GM21529 (cell line): Measurements from ENCODE around the gene NLK.
"Not testable (repeated sequence)": the region's sequence is repeated elsewhere in the genome, so short reads cannot be mapped to it uniquely, and the experiment has no call there.

Experiments used
- ATAC-seq: cut with Tn5 transposase; IDR thresholded peaks from one replicate; pipeline ENCODE4 v1.9.1; 2021; ENCODE audit not compliant: unreplicated experiment

Gene NLK

DNA sequence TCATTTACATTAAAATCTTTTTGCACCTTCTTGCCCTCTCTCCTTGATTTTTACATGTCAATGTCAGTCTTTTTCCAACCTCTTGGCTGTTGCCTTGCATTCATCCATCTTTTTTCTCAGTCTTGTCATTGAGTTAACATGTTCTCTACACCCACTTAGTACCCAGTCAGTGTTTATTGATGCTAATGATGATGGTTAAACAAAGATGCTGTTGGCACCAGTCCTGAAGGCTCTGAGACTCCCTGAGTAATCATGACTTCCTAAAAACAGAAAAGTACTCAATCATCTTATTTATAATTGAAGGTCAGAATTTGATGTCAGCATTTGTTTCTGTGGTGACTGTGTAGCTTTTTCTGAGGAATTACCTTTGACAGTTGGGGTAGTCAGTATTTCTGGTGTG lies 104.5 kb downstream of the NLK start:
- no peak for ATAC-seq

DNA sequence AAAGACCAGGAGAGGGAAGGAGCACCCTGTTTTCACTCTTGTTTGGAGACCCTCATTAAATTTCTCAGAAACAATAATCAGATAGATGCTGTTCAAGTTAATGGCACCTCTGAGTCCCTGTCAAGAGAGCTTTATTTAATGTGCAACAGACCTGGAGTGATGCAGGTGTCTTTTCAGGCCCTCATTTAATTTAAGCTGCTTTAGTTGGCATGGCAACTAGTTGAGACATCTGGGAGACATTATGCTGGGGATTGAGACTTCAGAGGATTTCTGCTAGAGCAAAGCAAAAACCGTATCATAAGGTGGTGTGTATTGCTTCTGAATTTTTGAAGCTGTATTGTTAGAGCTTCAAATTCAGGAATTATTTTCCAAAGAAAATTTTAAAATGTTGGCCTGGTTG lies 108.5 kb downstream of the NLK start:
- no peak for ATAC-seq

DNA sequence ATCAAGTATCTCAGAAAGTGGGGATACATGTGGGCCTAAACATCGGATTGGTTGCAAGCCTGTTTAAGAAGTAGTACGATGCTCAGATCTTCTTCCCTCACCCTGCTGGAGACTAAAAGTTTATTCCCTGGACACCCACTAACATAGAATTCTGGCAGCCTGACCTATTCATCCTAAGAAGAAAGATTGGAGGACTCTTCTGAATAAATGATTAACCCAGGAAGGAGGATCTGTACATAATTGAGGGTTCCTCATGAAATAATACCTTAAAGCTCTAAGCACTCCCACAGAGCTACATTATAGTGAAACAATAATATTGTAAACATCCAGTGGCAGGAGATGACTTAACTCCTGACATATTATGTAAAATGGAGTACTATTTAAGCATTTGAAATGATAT lies 111.7 kb downstream of the NLK start:
- ATAC-seq: no peak

DNA sequence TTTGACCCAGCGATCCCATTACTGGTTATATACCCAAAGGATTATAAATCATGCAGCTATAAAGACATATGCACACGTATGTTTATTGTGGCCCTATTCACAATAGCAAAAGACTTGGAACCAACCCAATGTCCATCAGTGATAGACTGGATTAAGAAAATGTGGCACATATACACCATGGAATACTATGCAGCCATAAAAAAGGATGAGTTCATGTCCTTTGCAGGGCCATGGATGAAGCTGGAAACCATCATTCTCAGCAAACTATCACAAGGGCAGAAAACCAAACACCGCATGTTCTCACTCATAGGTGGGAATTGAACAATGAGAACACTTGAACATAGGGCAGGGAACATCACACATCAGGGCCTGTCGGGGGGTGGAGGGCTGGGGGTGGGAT lies 112.9 kb downstream of the NLK start:
- ATAC-seq: not testable (repeated sequence)

DNA sequence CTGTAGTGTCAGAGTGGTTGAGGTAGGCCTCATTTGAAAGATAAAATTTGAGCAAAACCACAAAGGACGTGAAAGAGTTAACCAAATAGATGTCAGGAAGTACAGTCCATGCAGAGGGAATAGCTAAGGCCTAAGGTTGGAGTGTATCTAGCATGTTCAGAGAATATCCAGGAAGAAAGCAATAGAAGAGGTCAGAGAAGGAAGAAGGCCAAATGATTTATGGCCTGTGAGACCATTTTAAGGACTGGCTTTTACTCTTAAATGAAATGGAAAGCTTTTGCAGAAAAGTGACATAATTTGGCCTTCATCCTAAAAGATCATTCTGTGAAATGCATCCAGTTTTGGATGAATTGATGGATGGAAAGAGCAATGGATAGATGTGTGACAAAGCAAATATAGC lies 116.5 kb downstream of the NLK start:
- ATAC-seq: no peak

DNA sequence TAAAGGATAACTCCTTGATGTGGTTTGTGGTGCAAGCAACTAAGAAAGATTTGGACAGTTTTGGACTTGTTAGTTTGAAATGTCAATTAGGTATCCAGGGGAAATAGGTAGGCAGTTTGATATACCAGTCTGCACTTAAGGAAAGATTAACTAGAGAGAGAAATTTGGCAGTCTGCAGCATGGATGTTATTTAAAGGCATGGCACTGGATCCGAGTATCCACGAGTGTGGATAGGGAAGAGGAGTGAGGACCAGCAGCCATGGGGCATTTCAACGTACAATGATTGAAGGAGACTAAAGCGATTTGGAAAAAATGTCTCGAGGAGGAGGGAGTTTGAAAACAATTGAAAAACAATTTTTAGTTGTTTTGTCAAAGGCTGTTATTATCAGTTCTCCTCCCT lies 117.4 kb downstream of the NLK start:
- ATAC-seq: no peak

DNA sequence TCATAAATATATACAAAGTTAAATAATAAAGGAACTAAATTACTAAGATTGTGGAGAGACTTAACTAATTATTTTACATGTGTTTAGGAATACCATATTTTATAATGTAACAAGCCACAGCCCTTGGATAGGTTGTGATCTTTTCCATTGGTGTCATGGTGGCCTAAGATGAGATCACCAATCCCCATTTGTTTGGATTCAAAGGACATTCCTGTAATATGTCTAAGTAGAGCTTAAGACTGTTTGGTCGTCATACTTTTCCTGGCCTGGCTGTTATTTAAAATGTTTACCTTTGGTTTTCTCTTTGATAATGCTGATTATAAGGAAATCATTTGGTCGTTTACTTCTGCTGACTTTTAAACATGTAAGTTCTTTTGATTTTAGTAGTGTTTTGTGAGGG lies 118.1 kb downstream of the NLK start:
- no peak for ATAC-seq

DNA sequence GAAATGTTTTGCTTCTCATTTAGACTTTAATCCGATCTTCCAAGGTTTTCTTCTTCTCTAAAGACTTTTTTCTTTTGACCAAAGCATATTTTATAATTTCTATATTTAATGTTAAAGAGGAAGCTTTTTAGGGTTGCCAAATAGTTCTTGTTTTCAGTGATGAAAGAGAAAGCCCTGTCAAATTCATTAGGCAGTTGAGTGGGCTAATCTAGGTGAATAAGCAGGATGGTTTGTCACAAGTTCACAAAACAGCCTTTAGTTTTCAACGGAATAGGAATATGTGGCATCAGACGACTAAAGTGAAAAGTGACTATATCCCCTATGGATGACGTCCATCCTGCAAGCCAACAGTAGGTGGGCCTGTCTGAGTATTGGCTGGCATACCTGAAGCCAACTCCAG lies 118.8 kb downstream of the NLK start:
- ATAC-seq: no peak

DNA sequence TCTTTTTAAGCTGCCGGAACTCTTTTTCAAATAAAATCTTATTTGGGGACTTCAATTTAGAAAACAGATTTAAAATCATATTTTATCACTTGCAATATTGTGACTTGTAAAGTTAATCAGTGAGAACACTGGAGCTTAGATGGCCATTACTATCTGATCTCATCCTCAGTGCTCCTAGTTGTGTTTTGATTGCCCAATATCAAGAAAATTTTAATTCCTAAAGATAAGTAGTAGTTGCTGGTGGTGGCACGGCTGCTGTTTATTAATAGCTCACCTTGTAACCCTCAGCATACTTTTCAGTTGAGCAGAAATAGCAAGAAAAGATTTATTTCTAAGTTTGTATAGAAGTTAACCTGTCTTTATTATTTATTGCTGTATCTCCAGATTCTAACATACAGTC lies 124.0 kb downstream of the NLK start:
- no peak for ATAC-seq

DNA sequence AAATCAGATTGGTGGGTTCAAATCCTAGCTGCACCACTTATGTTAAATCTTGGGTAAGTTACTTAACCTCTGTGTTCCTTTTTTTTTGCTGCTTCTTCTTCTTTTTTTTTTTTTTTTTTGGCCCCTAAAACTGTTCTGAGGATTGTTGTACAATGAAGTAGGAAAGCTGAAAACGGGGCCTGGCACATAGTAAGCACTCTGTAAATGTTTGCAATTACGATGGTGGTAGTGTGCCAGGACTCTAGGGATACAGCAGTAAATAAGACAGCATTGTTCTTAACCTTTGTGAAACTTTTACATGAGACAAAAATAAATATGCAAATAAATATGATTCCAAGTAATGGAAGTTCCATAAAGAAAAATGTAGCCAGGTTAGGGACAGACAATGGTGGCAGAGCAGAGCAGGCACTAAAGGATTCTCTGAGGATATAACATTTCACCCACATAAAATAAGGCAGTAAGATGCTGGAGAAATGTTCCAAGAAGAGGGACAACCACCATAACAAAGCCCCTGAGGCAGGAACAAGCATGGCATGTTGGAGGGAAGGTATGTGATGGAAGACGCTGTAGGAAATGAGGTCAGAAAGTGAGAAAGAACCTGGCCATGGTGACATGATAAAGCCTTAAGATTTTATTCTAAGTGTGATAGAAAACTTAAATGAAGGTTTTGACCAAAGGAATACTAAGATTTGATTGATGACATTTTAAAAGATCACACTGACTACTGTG lies 127.3 kb downstream of the NLK start:
- ATAC-seq: no peak

DNA sequence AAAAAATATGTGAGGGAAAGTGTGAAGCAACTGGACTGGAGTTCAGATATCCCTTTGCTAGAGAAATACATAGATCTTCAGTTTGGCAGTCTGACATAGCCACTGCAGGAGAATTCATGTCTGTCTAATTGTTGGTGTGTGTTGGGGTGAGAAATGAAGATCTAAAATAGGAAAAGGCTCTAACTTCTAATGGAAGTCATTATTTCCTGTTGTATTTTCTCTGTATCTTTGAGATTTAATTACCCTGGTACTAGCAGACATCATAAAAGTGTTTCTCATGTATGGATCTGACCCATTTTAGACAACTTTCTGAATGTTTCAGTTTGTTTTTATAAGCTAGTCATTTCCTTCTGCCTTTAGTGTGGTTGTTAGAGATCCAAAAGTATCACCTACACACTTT lies 128.3 kb downstream of the NLK start:
- no peak for ATAC-seq

DNA sequence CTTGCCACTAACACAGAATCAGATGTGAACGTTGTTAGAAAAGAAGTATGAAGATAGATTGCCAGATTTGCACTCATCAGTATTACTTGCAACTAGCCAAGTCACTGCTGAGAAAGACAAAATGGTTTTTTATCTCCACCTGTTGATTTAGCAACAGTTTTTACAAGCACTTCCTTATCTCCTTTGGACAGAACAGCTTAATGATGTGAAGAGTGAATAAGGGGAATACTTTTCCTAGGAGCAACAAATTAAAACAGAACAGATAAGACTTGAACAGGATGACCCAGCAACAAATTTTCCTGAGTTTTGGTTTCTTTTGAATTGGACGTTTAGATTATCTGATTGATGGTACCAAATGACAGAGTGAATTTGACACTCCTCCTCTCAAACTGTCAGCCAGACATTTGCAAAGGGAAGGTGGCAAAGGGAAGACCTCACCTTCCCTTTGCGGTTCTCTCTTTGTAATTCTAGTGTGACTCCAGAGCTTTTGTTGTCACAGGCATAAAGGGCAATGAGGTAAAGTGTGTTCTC lies 130.6 kb downstream of the NLK start:
- no peak for ATAC-seq

DNA sequence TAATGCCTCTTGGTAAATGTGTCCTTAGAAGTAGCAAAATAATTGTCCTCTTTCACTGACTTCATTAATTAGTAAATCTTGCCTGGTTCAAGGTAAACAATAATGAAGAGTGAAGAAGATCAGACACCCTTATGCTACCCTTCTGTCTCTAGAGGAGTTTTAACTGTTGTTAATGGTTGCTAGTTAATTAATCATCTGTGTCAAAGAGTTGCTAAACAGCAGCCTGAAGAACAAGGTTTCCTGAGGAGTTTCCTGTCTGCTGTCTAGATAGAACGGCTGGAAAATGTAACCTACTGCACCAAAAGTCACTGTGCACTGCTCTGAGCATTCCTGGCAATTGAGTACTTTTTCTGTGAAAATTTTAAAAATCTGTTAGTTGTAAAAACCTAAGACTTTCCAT lies 131.3 kb downstream of the NLK start:
- no peak for ATAC-seq

DNA sequence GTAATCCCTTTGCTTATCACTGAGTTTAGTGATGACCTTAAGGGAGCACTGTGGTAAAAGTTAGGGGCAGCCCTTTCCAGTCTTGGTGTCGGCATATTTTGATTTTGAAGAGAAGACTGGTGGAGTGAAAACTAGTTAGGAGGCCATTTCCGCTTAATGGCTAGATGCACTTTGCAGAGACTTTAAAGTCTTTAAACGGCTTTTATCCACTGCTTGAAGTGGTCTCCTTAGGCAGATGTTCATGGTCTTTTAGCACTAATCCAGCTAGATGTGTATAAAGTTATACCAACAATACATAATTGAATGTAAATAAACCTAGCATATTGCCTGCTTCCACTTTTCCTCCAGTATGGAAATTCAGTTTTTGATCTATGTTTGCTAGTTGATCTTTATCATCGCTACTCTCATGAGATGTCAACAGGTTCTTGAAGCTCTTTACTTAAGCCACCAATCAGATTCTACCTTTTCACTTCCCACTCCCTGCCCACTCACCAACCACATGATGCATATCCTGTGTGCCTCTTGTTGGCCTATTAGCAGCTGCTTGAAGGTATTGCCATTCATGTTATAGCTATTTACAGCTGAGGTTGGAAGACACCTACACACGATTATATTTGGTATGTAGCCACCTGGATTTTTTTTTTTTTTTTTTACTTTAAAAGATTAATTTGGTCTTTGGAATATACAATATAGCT lies 132.0 kb downstream of the NLK start:
- ATAC-seq: no peak

DNA sequence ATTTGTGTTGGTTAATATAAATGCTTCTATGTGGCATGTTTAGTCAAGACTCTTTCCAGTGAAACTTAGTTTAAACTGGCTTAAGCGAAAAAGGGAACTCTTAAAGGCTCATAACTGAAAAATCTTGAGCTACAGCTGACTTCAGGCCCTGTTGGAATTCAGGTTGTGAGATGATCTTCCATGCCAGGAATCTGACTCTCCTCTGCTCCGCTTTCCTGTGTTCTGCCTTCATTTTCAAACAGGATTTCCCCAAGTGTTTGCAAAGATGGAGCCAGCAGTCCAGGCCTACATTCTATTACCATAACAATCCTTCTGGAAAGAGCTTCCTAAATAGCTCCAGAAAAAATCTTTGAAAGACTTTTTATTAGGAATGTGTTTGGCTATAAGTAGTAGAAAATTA lies 134.9 kb downstream of the NLK start:
- no peak for ATAC-seq

DNA sequence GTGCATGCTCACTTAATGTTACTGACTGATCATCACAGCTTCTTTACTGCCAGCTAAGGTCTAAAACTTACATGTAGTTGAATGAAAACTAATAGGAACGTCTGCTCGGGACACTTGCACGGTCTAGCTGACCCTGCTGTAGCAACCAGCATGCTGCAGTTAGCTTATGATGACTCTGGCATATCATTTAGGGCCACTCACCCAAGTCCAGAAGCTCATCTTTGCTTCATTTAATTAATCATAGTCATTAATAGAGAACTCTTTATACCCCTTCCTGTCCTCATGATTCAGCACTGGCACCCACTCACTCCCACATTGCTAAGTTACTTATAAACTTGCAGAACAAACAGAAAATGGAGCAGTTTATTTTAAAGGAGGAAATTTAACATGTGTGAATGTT lies 136.3 kb downstream of the NLK start:
- no peak for ATAC-seq

DNA sequence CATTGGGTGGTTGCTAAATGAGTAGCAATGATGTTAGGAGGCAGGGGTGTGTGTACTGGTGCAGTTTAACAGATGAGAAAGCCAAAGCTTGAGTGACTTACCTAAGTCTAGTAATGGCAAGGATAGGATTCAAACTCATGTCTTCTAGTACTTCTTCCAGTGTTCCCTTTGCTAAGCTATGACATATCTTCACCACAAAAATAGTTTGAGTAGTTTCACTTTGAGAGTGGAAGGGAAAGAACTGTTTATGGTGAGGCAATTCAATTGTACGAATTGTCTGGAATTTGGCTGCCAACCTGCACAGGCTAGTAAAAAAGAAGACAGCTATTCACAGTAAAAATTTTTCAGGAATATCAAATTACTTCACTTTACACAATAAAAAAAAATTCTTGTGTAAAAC lies 138.0 kb downstream of the NLK start:
- ATAC-seq: no peak

DNA sequence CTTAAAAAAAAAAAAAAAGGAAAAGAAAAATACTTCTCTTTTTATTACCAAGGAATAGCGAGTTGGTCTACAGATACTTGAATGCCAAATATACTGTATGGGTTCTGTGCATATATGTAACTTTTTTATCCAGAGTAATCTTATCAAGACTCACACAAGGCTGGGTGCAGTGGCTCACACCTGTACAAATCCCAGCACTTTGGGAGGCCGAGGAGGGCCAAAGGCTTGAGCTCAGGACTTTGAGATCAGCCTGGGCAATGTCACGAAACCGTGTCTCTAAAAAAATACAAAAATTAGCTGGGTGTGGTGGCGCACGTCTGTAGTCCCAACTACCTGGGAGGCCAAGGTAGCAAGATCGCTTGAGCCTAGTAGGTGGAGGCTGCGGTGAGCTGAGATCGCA lies 139.1 kb downstream of the NLK start:
- no peak for ATAC-seq

DNA sequence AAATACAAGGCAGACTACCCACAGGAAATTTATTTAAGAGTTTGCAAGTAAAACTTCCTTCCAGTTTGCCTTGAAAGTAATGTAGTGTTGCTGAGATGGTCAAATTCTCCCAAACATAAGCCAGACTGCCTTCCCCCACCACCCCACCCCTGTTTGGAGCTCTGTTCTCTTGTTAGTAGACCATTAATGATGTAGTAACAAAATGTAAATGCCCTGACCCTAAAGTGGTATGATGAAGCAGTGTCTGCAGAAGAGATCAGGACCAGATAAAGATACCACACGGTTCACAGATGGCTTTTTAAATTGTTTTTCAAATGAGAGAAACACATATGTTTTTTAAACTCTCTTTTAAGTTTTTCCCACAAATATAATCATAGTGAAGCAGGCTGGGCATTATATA lies 140.1 kb downstream of the NLK start:
- no peak for ATAC-seq

DNA sequence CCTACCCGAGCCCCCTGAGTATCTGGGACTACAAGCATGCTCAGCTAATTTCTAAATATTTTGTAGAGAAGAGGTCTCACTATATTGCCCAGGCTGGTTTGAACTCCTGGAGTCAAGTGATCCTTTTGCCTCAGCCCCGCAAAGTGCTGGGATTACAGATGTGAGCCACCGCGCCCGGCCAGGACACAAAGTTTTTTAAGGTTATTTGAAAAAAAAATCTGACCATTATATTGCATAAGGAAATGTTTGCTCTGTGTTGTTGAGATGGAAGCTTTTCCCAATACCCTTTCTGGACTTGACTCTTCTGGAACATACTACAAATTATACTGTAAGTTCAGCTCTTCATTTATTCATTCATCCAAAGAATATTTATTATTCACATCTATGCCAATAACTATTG lies 143.2 kb downstream of the NLK start:
- ATAC-seq: no peak

DNA sequence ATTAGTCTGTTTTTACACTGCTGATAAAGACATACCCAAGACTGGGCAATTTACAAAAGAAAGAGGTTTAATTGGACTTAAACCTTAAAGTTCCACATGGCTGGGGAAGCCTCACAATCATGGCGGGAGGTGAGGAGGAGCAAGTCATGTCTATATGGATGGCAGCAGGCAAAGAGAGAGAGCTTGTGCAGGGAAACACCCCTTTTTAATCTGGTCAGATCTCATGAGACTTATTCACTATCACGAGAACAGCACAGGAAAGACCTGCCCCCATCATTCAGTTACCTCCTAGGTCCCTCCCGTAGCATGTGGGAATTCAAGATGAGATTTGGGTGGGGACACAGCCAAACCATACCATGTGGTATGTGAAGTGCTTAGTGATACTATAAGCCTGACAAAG lies 144.0 kb downstream of the NLK start:
- ATAC-seq: not testable (repeated sequence)

DNA sequence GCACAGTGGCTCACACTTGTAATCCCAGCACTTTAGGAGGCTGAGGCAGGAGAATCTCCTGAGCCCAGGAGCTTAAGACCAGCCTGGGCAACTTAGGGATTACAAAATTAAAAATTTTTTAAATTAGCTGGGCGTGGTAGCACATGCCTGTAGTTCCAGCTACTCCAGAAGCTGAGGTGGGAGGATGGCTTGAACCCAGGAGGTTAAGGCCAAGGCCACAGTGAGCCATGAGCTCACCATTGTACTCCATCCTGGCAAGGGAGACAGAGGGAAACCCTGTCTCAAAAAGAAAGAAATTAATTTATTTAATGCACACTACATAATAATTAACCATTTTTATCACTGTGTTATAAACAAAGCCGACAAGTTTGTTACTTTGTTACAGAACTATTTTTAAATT lies 145.5 kb downstream of the NLK start:
- ATAC-seq: no peak

DNA sequence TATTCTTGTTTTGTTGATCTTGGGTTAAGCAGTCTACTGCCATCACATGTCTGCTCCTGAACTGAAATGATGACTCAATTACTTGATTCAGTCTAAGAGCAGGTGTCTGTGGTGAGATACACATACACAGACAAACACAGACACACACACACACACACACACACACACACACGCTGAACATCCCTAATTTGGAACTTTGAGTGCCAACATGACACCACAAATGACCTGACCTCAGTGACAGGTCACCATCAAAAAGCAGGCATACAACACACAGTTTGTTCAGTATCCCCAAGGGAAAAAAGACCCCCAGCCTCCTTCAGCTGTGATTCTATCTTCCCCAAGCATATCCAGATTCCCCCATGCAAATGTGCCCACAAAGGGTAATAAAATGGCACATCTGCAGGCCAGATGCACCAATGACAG lies 146.4 kb downstream of the NLK start:
- ATAC-seq: no peak
